Stimulated activated naive CD8-positive, alpha-beta T cell treated with anti-CD3 and anti-CD28 coated beads, Interleukin-15, Interleukin-2, amounts not matched to agents 100 ng/mL and 50 ng/mL, for 24 hours (primary cell): ENCODE data around the gene GHDC.
"Not testable (repeated sequence)": the region's sequence is repeated elsewhere in the genome, so short reads cannot be mapped to it uniquely, and the experiment has no call there.

Experiments
- H3K27ac Mint-ChIP-seq: one replicate; pipeline ENCODE4 v1.8.0; 2021; ENCODE audit warnings: mild to moderate bottlenecking, mixed read lengths
- H3K27me3 Mint-ChIP-seq: one replicate; pipeline ENCODE4 v1.8.0; 2021; ENCODE audit warnings: mixed read lengths
- H3K36me3 Mint-ChIP-seq: one replicate; pipeline ENCODE4 v1.8.0; 2021; ENCODE audit warnings: low read depth, mixed read lengths
- H3K4me1 Mint-ChIP-seq: one replicate; pipeline ENCODE4 v1.8.0; 2021; ENCODE audit warnings: low read depth, mixed read lengths
- H3K4me3 Mint-ChIP-seq: one replicate; pipeline ENCODE4 v1.8.0; 2021; ENCODE audit warnings: mild to moderate bottlenecking, mixed read lengths
- H3K9me3 Mint-ChIP-seq: one replicate; pipeline ENCODE4 v1.8.0; 2021; ENCODE audit warnings: mixed read lengths

Gene GHDC

GRCh38 chr17:42193216-42193968, 902 bp downstream of the GHDC start:
- Mint-ChIP-seq H3K4me1 (peaks cover 24% of the 10 kb centered on the region), H3K27me3 (no peaks in the 10 kb centered on the region), H3K27ac (peak overlapping the region; percentile 85), H3K4me3 (peak overlapping the region; percentile 91), H3K9me3 (no peaks in the 10 kb centered on the region), H3K36me3 (peaks cover 5% of the 10 kb centered on the region)

GRCh38 chr17:42192189-42193126, 1.8 kb downstream of the GHDC start:
- Mint-ChIP-seq H3K4me1 (peaks cover 24% of the 10 kb centered on the region), H3K27me3 (no peaks in the 10 kb centered on the region), H3K9me3 (no peaks in the 10 kb centered on the region), H3K4me3 (peak overlapping the region; percentile 91), H3K27ac (no peak overlapping the region), H3K36me3 (peaks cover 5% of the 10 kb centered on the region)

GRCh38 chr17:42191275-42191608, 3.1 kb downstream of the GHDC start:
- Mint-ChIP-seq H3K4me1 (peaks cover 24% of the 10 kb centered on the region), H3K4me3 (no peak overlapping the region), H3K9me3 (no peaks in the 10 kb centered on the region), H3K36me3 (peaks cover 5% of the 10 kb centered on the region), H3K27ac (no peak overlapping the region), H3K27me3 (no peaks in the 10 kb centered on the region)

- Mint-ChIP-seq H3K4me1 (peaks cover 24% of the 10 kb centered on the region), H3K9me3 (no peaks in the 10 kb centered on the region), H3K27me3 (no peaks in the 10 kb centered on the region), H3K36me3 (peaks cover 5% of the 10 kb centered on the region), H3K27ac (no peak overlapping the region), H3K4me3 (no peak overlapping the region)
These were observed 3.6 kb downstream of the GHDC start for GRCh38 chr17:42190491-42191274.

- peaks cover 5% of the 10 kb centered on the region for H3K36me3 Mint-ChIP-seq
- H3K9me3 Mint-ChIP-seq = no peaks in the 10 kb centered on the region
- no peak overlapping the region for H3K27ac Mint-ChIP-seq
- no peaks in the 10 kb centered on the region for H3K27me3 Mint-ChIP-seq
- no peak overlapping the region for H3K4me3 Mint-ChIP-seq
- H3K4me1 Mint-ChIP-seq = peaks cover 34% of the 10 kb centered on the region
These were observed 4.7 kb downstream of the GHDC start for GRCh38 chr17:42189651-42189965.

- no peaks in the 10 kb centered on the region for H3K9me3 Mint-ChIP-seq
- H3K4me1 Mint-ChIP-seq = peaks cover 35% of the 10 kb centered on the region
- H3K36me3 Mint-ChIP-seq = peaks cover 5% of the 10 kb centered on the region
- H3K27me3 Mint-ChIP-seq = no peaks in the 10 kb centered on the region
- no peak overlapping the region for H3K4me3 Mint-ChIP-seq
- no peak overlapping the region for H3K27ac Mint-ChIP-seq
These were observed 5.3 kb downstream of the GHDC start for GRCh38 chr17:42188749-42189650.

- no peaks in the 10 kb centered on the region for H3K9me3 Mint-ChIP-seq
- H3K4me3 Mint-ChIP-seq = no peak overlapping the region
- no peak overlapping the region for H3K27ac Mint-ChIP-seq
- H3K36me3 Mint-ChIP-seq = peaks cover 5% of the 10 kb centered on the region
- peaks cover 35% of the 10 kb centered on the region for H3K4me1 Mint-ChIP-seq
- no peaks in the 10 kb centered on the region for H3K27me3 Mint-ChIP-seq
These were observed 6.5 kb downstream of the GHDC start for GRCh38 chr17:42187833-42188232.

GRCh38 chr17:42186191-42186590, 8.1 kb downstream of the GHDC start:
- not testable (repeated sequence) for H3K9me3 Mint-ChIP-seq, H3K36me3 Mint-ChIP-seq, H3K27me3 Mint-ChIP-seq, H3K4me3 Mint-ChIP-seq, H3K27ac Mint-ChIP-seq
- peaks cover 42% of the 10 kb centered on the region for H3K4me1 Mint-ChIP-seq

- H3K9me3 Mint-ChIP-seq = no peaks in the 10 kb centered on the region
- H3K4me3 Mint-ChIP-seq = no peak overlapping the region
- H3K27ac Mint-ChIP-seq = no peak overlapping the region
- H3K4me1 Mint-ChIP-seq = peaks cover 45% of the 10 kb centered on the region
- H3K27me3 Mint-ChIP-seq = peaks cover 6% of the 10 kb centered on the region
- H3K36me3 Mint-ChIP-seq = no peaks in the 10 kb centered on the region
These were observed 8.7 kb downstream of the GHDC start for GRCh38 chr17:42185621-42185930.

GRCh38 chr17:42184713-42185620, 9.3 kb downstream of the GHDC start, which contains the start of gene HCRT:
Gene HCRT (minus strand): TSS chr17:42185452. CDS start chr17:42185365, 87 bp downstream.
- Mint-ChIP-seq H3K4me1 (peaks cover 49% of the 10 kb centered on the region), H3K9me3 (no peaks in the 10 kb centered on the region)

GRCh38 chr17:42183741-42184711, 10.3 kb downstream of the GHDC start:
- H3K27ac Mint-ChIP-seq = peak overlapping the region; percentile 85
- H3K36me3 Mint-ChIP-seq = no peaks in the 10 kb centered on the region
- peaks cover 20% of the 10 kb centered on the region for H3K27me3 Mint-ChIP-seq
- no peaks in the 10 kb centered on the region for H3K9me3 Mint-ChIP-seq
- peaks cover 57% of the 10 kb centered on the region for H3K4me1 Mint-ChIP-seq
- H3K4me3 Mint-ChIP-seq = peak overlapping the region; percentile 88

More at GRCh38 chr17:42184713-42185620, 9.3 kb downstream of the GHDC start, which contains the start of gene HCRT:
- H3K36me3 Mint-ChIP-seq = no peaks in the 10 kb centered on the region
- peak within 1 kb of the TSS; percentile 71 for H3K4me3 Mint-ChIP-seq
- H3K27ac Mint-ChIP-seq = peak within 1 kb of the TSS; percentile 63
- peaks cover 12% of the 10 kb centered on the region for H3K27me3 Mint-ChIP-seq

GRCh38 chr17:42182927-42183734, 11.2 kb downstream of the GHDC start:
- H3K4me3 Mint-ChIP-seq = peak overlapping the region; percentile 88
- peaks cover 66% of the 10 kb centered on the region for H3K4me1 Mint-ChIP-seq
- no peaks in the 10 kb centered on the region for H3K9me3 Mint-ChIP-seq
- peaks cover 24% of the 10 kb centered on the region for H3K27me3 Mint-ChIP-seq
- H3K36me3 Mint-ChIP-seq = no peaks in the 10 kb centered on the region
- peak overlapping the region; percentile 85 for H3K27ac Mint-ChIP-seq
